A549 treated with dexamethasone at 1 μM for 4 hours (cell line): ENCODE data around the gene PRB3. TPM values are rescaled to one million over a fixed set of nuclear protein-coding genes. Genes with fewer than 3 reads are reported as not detected.

Source experiments
- total RNA-seq: library from RNA; stranded (reverse); fragments of 200-300 nt; extraction: Qiagen RNA extraction; gene quantifications from 5 replicates; pipeline ENCODE4 v1.2.3, GENCODE V29; 2022

PRB3 gene
- 0.16 TPM in 1 of 5 replicates, not detected in the others for total RNA-seq

GRCh38 chr12:11269607-11270006 is at the start of gene PRB3:
TSS of gene PRB3 (minus strand) at chr12:11269707. CDS start at chr12:11269669, 38 bp downstream.

GRCh38 chr12:11310336-11310735 is 40.8 kb upstream of the PRB3 start, which contains the start of gene PRB4:
TSS of gene PRB4 (minus strand) at chr12:11310436. CDS start at chr12:11310398, 38 bp downstream.

Other genes starting within 250 kb of the PRB3 start
- 0.09 to 0.15 TPM in 2 of 5 replicates, not detected in the others for gene TAS2R19, start 247.1 kb downstream of the PRB3 start, total RNA-seq
- gene TAS2R31, start 238.3 kb downstream of the PRB3 start, total RNA-seq = 0.08 to 0.27 TPM (median 0.11 TPM) in 4 of 5 replicates, not detected in the other
- gene TAS2R46, start 207.4 kb downstream of the PRB3 start, total RNA-seq = not detected in 5 replicates
- gene TAS2R43, start 177.4 kb downstream of the PRB3 start, total RNA-seq = not detected in 5 replicates
- not detected in 5 replicates for gene TAS2R30, start 135.1 kb downstream of the PRB3 start, total RNA-seq
- 8.2 to 8.7 TPM (median 8.2 TPM) in 5 replicates for gene SMIM10L1, start 98.5 kb downstream of the PRB3 start, total RNA-seq
- gene TAS2R42, start 82.8 kb downstream of the PRB3 start, total RNA-seq = not detected in 5 replicates
- gene PRB4, start 40.7 kb upstream of the PRB3 start, total RNA-seq = not detected in 5 replicates
- gene PRB2, start 125.9 kb upstream of the PRB3 start, total RNA-seq = 0.08 TPM in 1 of 5 replicates, not detected in the others